Gastrocnemius medialis (tissue), 4 donors: ENCODE results near the gene SON. TPM values are rescaled to one million over a fixed set of nuclear protein-coding genes. Genes with fewer than 3 reads are reported as not detected.

ENCODE experiments used
- ATAC-seq, 2 donors: fragments of 150-250 bp; one replicate each; pipeline ENCODE4 v1.9.1; 2016
- DNase-seq, 2 donors: peaks; one replicate each; pipeline ENCODE4 v3.0.0-alpha.2; 2019
- H3K27ac ChIP-seq, 4 donors: fragments of 200-600 bp; sonication (generic); 1 replicate in 1 of 4; 2 replicates in 3 of 4; pipeline ENCODE4 v1.5.1; 2016 to 2018; ENCODE audit warnings: mild to moderate bottlenecking in 2 of 4, moderate library complexity in 1 of 4
- H3K27me3 ChIP-seq, 3 donors: fragments of 200-600 bp; sonication (generic) in 2 of 3; 1 replicate in 1 of 3; 2 replicates in 2 of 3; pipeline versions ENCODE4 v1.5.1 to v1.6.0; 2016 to 2019; ENCODE audit warnings: mild to moderate bottlenecking in 1 of 3, moderate library complexity in 1 of 3
- H3K36me3 ChIP-seq, 2 donors: fragments of 200-600 bp; sonication (generic) in 1 of 2; one replicate each; pipeline ENCODE4 v1.5.1; 2017 to 2018
- H3K4me1 ChIP-seq, 2 donors: fragments of 200-600 bp; sonication (generic) in 1 of 2; one replicate each; pipeline ENCODE4 v1.5.1; 2016 to 2017; ENCODE audit warnings: mild to moderate bottlenecking in 2 of 2
- H3K4me3 ChIP-seq, 4 donors: fragments of 200-600 bp; sonication (generic) in 3 of 4; 1 replicate in 1 of 4; 2 replicates in 3 of 4; pipeline ENCODE4 v1.5.1; 2016 to 2019; ENCODE audit warnings: mild to moderate bottlenecking in 2 of 4
- H3K9me3 ChIP-seq, 3 donors: fragments of 200-600 bp; sonication (generic) in 2 of 3; 1 replicate in 1 of 3; 2 replicates in 2 of 3; pipeline ENCODE4 v1.5.1; 2016 to 2019
- CTCF ChIP-seq, 5 experiments: fragments of 450-650 bp in 3 of 5; fragments of 200-600 bp in 2 of 5; sonication (generic) in 2 of 5; IDR thresholded peaks in 4 of 5; conservative IDR thresholded peaks in 1 of 5; 1 replicate in 4 of 5; 2 replicates in 1 of 5; pipeline ENCODE4 v1.5.1; 2016 to 2019; ENCODE audit warnings: antibody characterized with exemption in 5 of 5, mild to moderate bottlenecking in 3 of 5, moderate library complexity in 3 of 5
- POLR2A ChIP-seq, 2 donors: fragments of 450-650 bp; IDR thresholded peaks; one replicate each; pipeline ENCODE4 v1.6.1; 2017; ENCODE audit warnings: antibody characterized with exemption in 2 of 2, mild to moderate bottlenecking in 2 of 2, moderate library complexity in 2 of 2
- in situ Hi-C, 4 donors: fragments of 200-750 bp; cut with MboI; loops; one replicate each; pipeline versions ENCODE4 v1.15.0 to v1.8.0; 2017; ENCODE audit warnings: low sequenced_read_pairs in 4 of 4
- intact Hi-C: fragments of 100-400 bp; cut with DNase I; formaldehyde crosslinking; loops from one replicate; pipeline ENCODE4 v1.15.1; 2023; ENCODE audit warnings: low total_unique reads
- total RNA-seq, 4 donors: library from RNA; depleted of rRNA; stranded (reverse); fragments of >200 nt; gene quantifications; one replicate each; pipeline versions ENCODE4 v1.1.0 to v1.2.3, GENCODE V29; 2016

SON gene
- total RNA-seq, 4 donors from 2014 or later: 109 to 390 (median 126) TPM

- DNase-seq (no peak), ATAC-seq (peak in 1 of 2 donors; percentile 30)
- TF ChIP-seq POLR2A (IDR thresholded peaks at IDR 0.05): no peak
- TF ChIP-seq CTCF (IDR thresholded peaks at IDR 0.05 in 4 of 5, conservative IDR thresholded peaks at IDR 0.05 in 1 of 5): no peak
- Histone ChIP-seq H3K27ac (no peak overlapping the region), H3K27me3 (no peaks in the 10 kb centered on the region), H3K9me3 (no peaks in the 10 kb centered on the region), H3K4me1 (no peaks in the 10 kb centered on the region), H3K4me3 (no peak overlapping the region), H3K36me3 (peaks cover 3 to 99% of the 10 kb centered on the region in 2 donors)
- intact Hi-C loops: no loop called here
- in situ Hi-C loops: loop anchor here in 1 of 4 donors (25.0 kb wide), 1 partner anchor 102 kb away; the partner anchor contains the start of gene IFNGR2
Observed at GRCh38 chr21:33514229-33514628, 28.6 kb upstream of the SON start.

- Histone ChIP-seq H3K27me3 (no peaks in the 10 kb centered on the region), H3K27ac (no peak overlapping the region), H3K4me3 (no peak overlapping the region), H3K4me1 (no peaks in the 10 kb centered on the region), H3K36me3 (peaks cover 0 to 72% of the 10 kb centered on the region in 2 donors), H3K9me3 (no peaks in the 10 kb centered on the region)
- intact Hi-C loops (no loop called here), in situ Hi-C loops (loop anchor here in 1 of 4 donors (25.0 kb wide), 1 partner anchor 107 kb away; the partner anchor contains the start of gene IFNGR2)
- TF ChIP-seq CTCF (IDR thresholded peaks at IDR 0.05 in 4 of 5, conservative IDR thresholded peaks at IDR 0.05 in 1 of 5) (no peak), POLR2A (IDR thresholded peaks at IDR 0.05) (no peak)
- no peak for ATAC-seq
- no peak for DNase-seq
Observed at GRCh38 chr21:33518899-33519298, 23.9 kb upstream of the SON start.

GRCh38 chr21:33522297-33522952 is 20.4 kb upstream of the SON start:
- ATAC-seq (no peak), DNase-seq (no peak)
- Histone ChIP-seq H3K27ac (no peak overlapping the region), H3K4me3 (no peak overlapping the region), H3K27me3 (no peaks in the 10 kb centered on the region), H3K4me1 (no peaks in the 10 kb centered on the region), H3K9me3 (no peaks in the 10 kb centered on the region), H3K36me3 (peaks cover 0 to 63% of the 10 kb centered on the region in 2 donors)
- intact Hi-C loops: no loop called here
- in situ Hi-C loops: loop anchor here in 1 of 4 donors (25.0 kb wide), 1 partner anchor 110 kb away; the partner anchor contains the start of gene IFNGR2
- TF ChIP-seq CTCF (IDR thresholded peaks at IDR 0.05 in 4 of 5, conservative IDR thresholded peaks at IDR 0.05 in 1 of 5) (no peak), POLR2A (IDR thresholded peaks at IDR 0.05) (no peak)

GRCh38 chr21:33522953-33523349 is 19.9 kb upstream of the SON start:
- ATAC-seq: no peak
- no peak for DNase-seq
- Histone ChIP-seq H3K4me3 (no peak overlapping the region), H3K27me3 (no peaks in the 10 kb centered on the region), H3K4me1 (no peaks in the 10 kb centered on the region), H3K36me3 (peaks cover 0 to 63% of the 10 kb centered on the region in 2 donors), H3K9me3 (no peaks in the 10 kb centered on the region), H3K27ac (no peak overlapping the region)
- in situ Hi-C loops: loop anchor here in 1 of 4 donors (25.0 kb wide), 1 partner anchor 111 kb away; the partner anchor contains the start of gene IFNGR2
- intact Hi-C loops: no loop called here
- TF ChIP-seq POLR2A (IDR thresholded peaks at IDR 0.05) (no peak), CTCF (IDR thresholded peaks at IDR 0.05 in 4 of 5, conservative IDR thresholded peaks at IDR 0.05 in 1 of 5) (no peak)
